HEK293T (cell line): ENCODE data around the gene CNBD2.
"Not testable (repeated sequence)": the region's sequence is repeated elsewhere in the genome, so short reads cannot be mapped to it uniquely, and the experiment has no call there.

Source experiments
- CTCF ChIA-PET: fragments of 350-600 bp; formaldehyde crosslinking; extraction: SDS; loops from one replicate; lab custom pipeline; 2021; ENCODE audit warnings: antibody characterized with exemption, inconsistent platforms; lab: Yijun Ruan, JAX
- POLR2A ChIA-PET: fragments of 350-600 bp; formaldehyde crosslinking; extraction: SDS; loops from one replicate; lab custom pipeline; 2020; ENCODE audit warnings: antibody characterized with exemption, inconsistent platforms; lab: Yijun Ruan, JAX
- DNase-seq: peaks from one replicate; pipeline ENCODE4 v3.0.0; 2012; ENCODE audit warnings: mixed read lengths; ENCODE audit errors: extremely low spot score
- ARNT ChIP-seq: fragments of 450-650 bp; IDR thresholded peaks from 2 replicates; pipeline ENCODE4 v1.6.1; 2017; ENCODE audit warnings: mild to moderate bottlenecking
- BHLHE40 ChIP-seq: fragments of 450-650 bp; IDR thresholded peaks from 2 replicates; pipeline ENCODE4 v1.6.1; 2016; ENCODE audit warnings: mild to moderate bottlenecking, moderate library complexity, borderline replicate concordance
- CTBP1 ChIP-seq: fragments of 450-650 bp; IDR thresholded peaks from 2 replicates; pipeline ENCODE4 v1.6.1; 2016; ENCODE audit warnings: borderline replicate concordance
- ELF4 ChIP-seq: fragments of 450-650 bp; IDR thresholded peaks from 2 replicates; pipeline ENCODE4 v1.6.1; 2017; ENCODE audit warnings: antibody characterized with exemption
- FOXA1 ChIP-seq: fragments of 450-650 bp; IDR thresholded peaks from 2 replicates; pipeline ENCODE4 v1.6.1; 2016; ENCODE audit warnings: mild to moderate bottlenecking
- FOXK2 ChIP-seq: fragments of 450-650 bp; IDR thresholded peaks from 2 replicates; pipeline ENCODE4 v1.6.1; 2016; ENCODE audit warnings: mild to moderate bottlenecking
- FOXM1 ChIP-seq: fragments of 450-650 bp; IDR thresholded peaks from 2 replicates; pipeline ENCODE4 v1.6.1; 2017; ENCODE audit warnings: mild to moderate bottlenecking, borderline replicate concordance
- HDGF ChIP-seq: fragments of 450-650 bp; IDR thresholded peaks from 2 replicates; pipeline ENCODE4 v1.6.1; 2017; ENCODE audit warnings: antibody characterized with exemption, borderline replicate concordance
- L3MBTL2 ChIP-seq: fragments of 450-650 bp; conservative IDR thresholded peaks from 2 replicates; pipeline ENCODE4 v1.6.1; 2016; ENCODE audit warnings: mild to moderate bottlenecking
- LEF1 ChIP-seq: fragments of 450-650 bp; IDR thresholded peaks from 2 replicates; pipeline ENCODE4 v1.6.1; 2017; ENCODE audit warnings: mild to moderate bottlenecking, borderline replicate concordance
- NFRKB ChIP-seq: fragments of 450-650 bp; IDR thresholded peaks from 2 replicates; pipeline ENCODE4 v1.6.1; 2016; ENCODE audit warnings: mild to moderate bottlenecking, moderate library complexity
- PKNOX1 ChIP-seq: fragments of 450-650 bp; IDR thresholded peaks from 2 replicates; pipeline ENCODE4 v1.6.1; 2016
- SP1 ChIP-seq: fragments of 450-650 bp; IDR thresholded peaks from 2 replicates; pipeline ENCODE4 v1.6.1; 2017
- SUZ12 ChIP-seq: fragments of 450-650 bp; IDR thresholded peaks from 2 replicates; pipeline ENCODE4 v1.6.1; 2016; ENCODE audit warnings: mild to moderate bottlenecking
- TARDBP ChIP-seq: fragments of 450-650 bp; IDR thresholded peaks from 2 replicates; pipeline ENCODE4 v1.6.1; 2016
- ZNF384 ChIP-seq: fragments of 450-650 bp; IDR thresholded peaks from 2 replicates; pipeline ENCODE4 v1.6.1; 2016

The CNBD2 gene

GRCh38 chr20:35994994-35995453 is 26.6 kb downstream of the CNBD2 start:
- no peak for TF ChIP-seq FOXK2
- TF ChIP-seq PKNOX1, result peak; percentile 64
- peak; percentile 52; the same call in 1 of the 2 replicates for TF ChIP-seq ZNF384
- ChIA-PET POLR2A (interaction anchor here (0.9 kb wide), 1 partner anchor 253 kb away, joined by 3 read pairs; the partner anchor contains the start of gene RBM39), CTCF (interaction anchor here (0.5 to 1.9 kb wide), 5 partner anchors 29 to 1039 kb away, joined by 3 to 23 read pairs (median 3); partner anchors contain the start of genes GSS and MYH7B)
- peak; percentile 78 for DNase-seq

- POLR2A ChIA-PET, DNase-seq: not testable (repeated sequence)
- CTCF ChIA-PET, result interaction anchor here (0.7 kb wide), 1 partner anchor 142 kb away, joined by 5 read pairs; no protein-coding TSS in a partner anchor
Observed at GRCh38 chr20:35996492-35996891, 28.1 kb downstream of the CNBD2 start.

- CTCF ChIA-PET, DNase-seq, POLR2A ChIA-PET: not testable (repeated sequence)
Observed at GRCh38 chr20:36001331-36001730, 32.9 kb downstream of the CNBD2 start.

GRCh38 chr20:36002855-36003254 is 34.5 kb downstream of the CNBD2 start:
- ChIA-PET CTCF (interaction anchor here (1.0 to 1.4 kb wide), 2 partner anchors 12 to 136 kb away, joined by 3 to 6 read pairs; no protein-coding TSS in a partner anchor), POLR2A (no interaction called here)
- DNase-seq, result no peak
- TF ChIP-seq TARDBP, result no peak
- no peak for TF ChIP-seq ELF4
- TF ChIP-seq LEF1, result no peak
- no peak for TF ChIP-seq ARNT
- no peak for TF ChIP-seq HDGF
- TF ChIP-seq L3MBTL2, result no peak
- TF ChIP-seq BHLHE40, result no peak
- TF ChIP-seq ZNF384, result no peak
- TF ChIP-seq FOXM1, result no peak
- TF ChIP-seq FOXK2, result no peak

GRCh38 chr20:36004045-36004444 is 35.7 kb downstream of the CNBD2 start:
- ChIA-PET CTCF (interaction anchor here (1.4 kb wide), 1 partner anchor 13 kb away, joined by 3 read pairs; no protein-coding TSS in a partner anchor), POLR2A (no interaction called here)
- TF ChIP-seq CTBP1 (no peak), SUZ12 (no peak)
- DNase-seq, result no peak

- DNase-seq, result no peak
- CTCF ChIA-PET, result no interaction called here
- no peak for TF ChIP-seq NFRKB
- TF ChIP-seq PKNOX1, result no peak
- no peak for TF ChIP-seq SUZ12
- TF ChIP-seq HDGF, result no peak
- no peak for TF ChIP-seq CTBP1
- no peak for TF ChIP-seq ELF4
- TF ChIP-seq FOXA1, result no peak
- POLR2A ChIA-PET, result no interaction called here
Observed at GRCh38 chr20:36008461-36009035, 40.2 kb downstream of the CNBD2 start.

GRCh38 chr20:36010076-36010475 is 41.7 kb downstream of the CNBD2 start:
- TF ChIP-seq SUZ12, result no peak
- no peak for TF ChIP-seq ELF4
- no peak for TF ChIP-seq SP1
- no peak for TF ChIP-seq LEF1
- no peak for TF ChIP-seq HDGF
- no peak for TF ChIP-seq FOXM1
- no peak for TF ChIP-seq TARDBP
- no peak for TF ChIP-seq ARNT
- no peak for TF ChIP-seq ZNF384
- no peak for TF ChIP-seq L3MBTL2
- no peak for TF ChIP-seq PKNOX1
- TF ChIP-seq FOXA1, result no peak
- TF ChIP-seq CTBP1, result no peak
- no peak for TF ChIP-seq NFRKB
- TF ChIP-seq BHLHE40, result no peak
- no peak for TF ChIP-seq FOXK2
- ChIA-PET CTCF (no interaction called here), POLR2A (no interaction called here)
- no peak for DNase-seq

GRCh38 chr20:36010825-36011224 is 42.4 kb downstream of the CNBD2 start:
- TF ChIP-seq FOXK2 (no peak), ZNF384 (no peak), FOXA1 (no peak), ELF4 (no peak), BHLHE40 (no peak), SUZ12 (no peak), FOXM1 (no peak), SP1 (no peak), L3MBTL2 (no peak), LEF1 (no peak), CTBP1 (no peak)
- CTCF ChIA-PET, result no interaction called here

More at GRCh38 chr20:36010825-36011224, 42.4 kb downstream of the CNBD2 start:
- POLR2A ChIA-PET, result no interaction called here
- no peak for DNase-seq
